HG02623 (cell line): Measurements from ENCODE around the gene SPACA4.

Experiments used
- ATAC-seq: cut with Tn5 transposase; IDR thresholded peaks from one replicate; pipeline ENCODE4 v1.9.1; 2021; ENCODE audit warnings: moderate library complexity; ENCODE audit not compliant: unreplicated experiment

The SPACA4 gene

GRCh38 chr19:48646722-48647216 is 40.2 kb downstream of the SPACA4 start:
- ATAC-seq, result no peak

- ATAC-seq, result no peak
Measured at GRCh38 chr19:48648134-48648533, 41.6 kb downstream of the SPACA4 start.

GRCh38 chr19:48650974-48651682 is 44.6 kb downstream of the SPACA4 start:
- ATAC-seq, result no peak

- ATAC-seq, result no peak
Measured at GRCh38 chr19:48651683-48652048, 45.1 kb downstream of the SPACA4 start.

- no peak for ATAC-seq
Measured at GRCh38 chr19:48654299-48655059, 47.9 kb downstream of the SPACA4 start.

- ATAC-seq, result no peak
Measured at GRCh38 chr19:48656840-48657474, 50.4 kb downstream of the SPACA4 start.
